ENCODE results near the gene LAMTOR3. TPM values are rescaled to one million over a fixed set of nuclear protein-coding genes. Genes with fewer than 3 reads are reported as not detected.

LAMTOR3 gene
- total and polyA plus RNA-seq, 10 donors: 22.4 to 52.6 (median 37.9) TPM

GRCh38 chr4:99845708-99846469, 48.3 kb downstream of the LAMTOR3 start:
- WGBS, 5 donors: 45 to 60% (median 49%) methylated on average over 2 of the region's 2 CpGs
- H3K27me3 ChIP-seq (replicated peaks in 1 of 7): no peaks in the 10 kb centered on the region
- H3K4me3 ChIP-seq: no peak overlapping the region
- peak overlapping the region in 7 of 8 donors; percentile 1 to 62 (median 43) for H3K27ac ChIP-seq
- H3K9me3 ChIP-seq: no peaks in the 10 kb centered on the region
- peaks cover 0 to 59% (median 33%) of the 10 kb centered on the region in 6 donors for H3K4me1 ChIP-seq
- TF ChIP-seq POLR2AphosphoS5 (IDR thresholded peaks at IDR 0.05): no peak
- TF ChIP-seq POLR2A (IDR thresholded peaks at IDR 0.05): no peak
- TF ChIP-seq CTCF (IDR thresholded peaks at IDR 0.05 in 8 of 11, conservative IDR thresholded peaks at IDR 0.05 in 3 of 11): no peak
- DNase-seq: no peak
- peaks cover 0 to 39% (median 8%) of the 10 kb centered on the region in 6 donors for H3K36me3 ChIP-seq
- intact Hi-C loops (cut with DNase I; ENCODE audit: low total_unique reads): no loop called here

- no peak for DNase-seq
- H3K27ac ChIP-seq: peak overlapping the region in 6 of 8 donors; percentile 20 to 62 (median 50)
- no peak overlapping the region for H3K4me3 ChIP-seq
- no peak for TF ChIP-seq POLR2AphosphoS5 (IDR thresholded peaks at IDR 0.05)
- no peak for TF ChIP-seq CTCF (IDR thresholded peaks at IDR 0.05 in 8 of 11, conservative IDR thresholded peaks at IDR 0.05 in 3 of 11)
- TF ChIP-seq POLR2A (IDR thresholded peaks at IDR 0.05): no peak
- H3K27me3 ChIP-seq (replicated peaks in 1 of 7): no peaks in the 10 kb centered on the region
- 84 to 96% (median 91%) methylated on average over 1 of the region's 1 CpG for WGBS, 5 donors
- H3K36me3 ChIP-seq: peaks cover 0 to 46% (median 8%) of the 10 kb centered on the region in 6 donors
- intact Hi-C loops (cut with DNase I; ENCODE audit: low total_unique reads): no loop called here
- peaks cover 0 to 53% (median 33%) of the 10 kb centered on the region in 6 donors for H3K4me1 ChIP-seq
- no peaks in the 10 kb centered on the region for H3K9me3 ChIP-seq
These were observed 49.0 kb downstream of the LAMTOR3 start for GRCh38 chr4:99845179-99845578.

GRCh38 chr4:99844048-99844447, 50.2 kb downstream of the LAMTOR3 start:
- DNase-seq: no peak
- H3K27me3 ChIP-seq (replicated peaks in 1 of 7): no peaks in the 10 kb centered on the region
- H3K4me3 ChIP-seq: no peak overlapping the region
- 79 to 82% (median 81%) methylated on average over 7 of the region's 7 CpGs for WGBS, 5 donors
- H3K4me1 ChIP-seq: peaks cover 0 to 53% (median 33%) of the 10 kb centered on the region in 6 donors
- intact Hi-C loops (cut with DNase I; ENCODE audit: low total_unique reads): no loop called here
- TF ChIP-seq CTCF (IDR thresholded peaks at IDR 0.05 in 8 of 11, conservative IDR thresholded peaks at IDR 0.05 in 3 of 11): no peak
- TF ChIP-seq POLR2AphosphoS5 (IDR thresholded peaks at IDR 0.05): no peak
- TF ChIP-seq POLR2A (IDR thresholded peaks at IDR 0.05): no peak
- no peaks in the 10 kb centered on the region for H3K9me3 ChIP-seq
- H3K36me3 ChIP-seq: peaks cover 0 to 50% (median 8%) of the 10 kb centered on the region in 6 donors
- no peak overlapping the region for H3K27ac ChIP-seq

- TF ChIP-seq POLR2AphosphoS5 (IDR thresholded peaks at IDR 0.05): no peak
- no peak for TF ChIP-seq CTCF (IDR thresholded peaks at IDR 0.05 in 8 of 11, conservative IDR thresholded peaks at IDR 0.05 in 3 of 11)
- TF ChIP-seq POLR2A (IDR thresholded peaks at IDR 0.05): no peak
- Histone ChIP-seq H3K27me3 (replicated peaks in 1 of 7) (no peaks in the 10 kb centered on the region), H3K27ac (no peak overlapping the region), H3K4me1 (peaks cover 0 to 48% (median 33%) of the 10 kb centered on the region in 6 donors), H3K36me3 (peaks cover 0 to 56% (median 8%) of the 10 kb centered on the region in 6 donors), H3K9me3 (no peaks in the 10 kb centered on the region), H3K4me3 (no peak overlapping the region)
- intact Hi-C loops (cut with DNase I; ENCODE audit: low total_unique reads): no loop called here
- no peak for DNase-seq
These were observed 50.8 kb downstream of the LAMTOR3 start for GRCh38 chr4:99843413-99843812.

Data from spleen (tissue), 11 donors.